Measurements from ENCODE around the gene RXRA. TPM values are rescaled to one million over a fixed set of nuclear protein-coding genes. Genes with fewer than 3 reads are reported as not detected.

The RXRA gene
- total RNA-seq, 1 donor from 2014 or later, result 83.3 TPM

GRCh38 chr9:134328841-134329575, 2.8 kb downstream of the RXRA start:
- Mint-ChIP-seq H3K9me3 (ENCODE audit: unreplicated experiment) (no peaks in the 10 kb centered on the region), H3K36me3 (ENCODE audit: low read depth, unreplicated experiment) (no peaks in the 10 kb centered on the region), H3K27me3 (ENCODE audit: unreplicated experiment) (peaks cover 4% of the 10 kb centered on the region), H3K4me1 (ENCODE audit: unreplicated experiment) (peaks cover 16% of the 10 kb centered on the region), H3K4me3 (ENCODE audit: unreplicated experiment) (no peak overlapping the region), H3K27ac (ENCODE audit: unreplicated experiment) (no peak overlapping the region)
- no peak for DNase-seq (ENCODE audit: low spot score)
- TF ChIP-seq CTCF (IDR thresholded peaks at IDR 0.05; ENCODE audit: unreplicated experiment), result no peak

- Mint-ChIP-seq H3K4me3 (ENCODE audit: unreplicated experiment) (no peak overlapping the region), H3K27me3 (ENCODE audit: unreplicated experiment) (peaks cover 2% of the 10 kb centered on the region), H3K4me1 (ENCODE audit: unreplicated experiment) (peaks cover 16% of the 10 kb centered on the region), H3K36me3 (ENCODE audit: low read depth, unreplicated experiment) (no peaks in the 10 kb centered on the region), H3K9me3 (ENCODE audit: unreplicated experiment) (no peaks in the 10 kb centered on the region), H3K27ac (ENCODE audit: unreplicated experiment) (no peak overlapping the region)
- no peak for TF ChIP-seq CTCF (IDR thresholded peaks at IDR 0.05; ENCODE audit: unreplicated experiment)
- no peak for DNase-seq (ENCODE audit: low spot score)
These were observed 3.3 kb downstream of the RXRA start for GRCh38 chr9:134329576-134329855.

GRCh38 chr9:134329886-134330285, 3.6 kb downstream of the RXRA start:
- Mint-ChIP-seq H3K27ac (ENCODE audit: unreplicated experiment) (no peak overlapping the region), H3K36me3 (ENCODE audit: low read depth, unreplicated experiment) (no peaks in the 10 kb centered on the region), H3K9me3 (ENCODE audit: unreplicated experiment) (no peaks in the 10 kb centered on the region), H3K4me3 (ENCODE audit: unreplicated experiment) (no peak overlapping the region), H3K27me3 (ENCODE audit: unreplicated experiment) (peaks cover 2% of the 10 kb centered on the region), H3K4me1 (ENCODE audit: unreplicated experiment) (peaks cover 16% of the 10 kb centered on the region)
- no peak for TF ChIP-seq CTCF (IDR thresholded peaks at IDR 0.05; ENCODE audit: unreplicated experiment)
- DNase-seq (ENCODE audit: low spot score), result no peak

- no peaks in the 10 kb centered on the region for H3K36me3 Mint-ChIP-seq (ENCODE audit: low read depth, unreplicated experiment)
- H3K27ac Mint-ChIP-seq (ENCODE audit: unreplicated experiment), result no peak overlapping the region
- no peak for DNase-seq (ENCODE audit: low spot score)
- no peak overlapping the region for H3K4me3 Mint-ChIP-seq (ENCODE audit: unreplicated experiment)
- H3K9me3 Mint-ChIP-seq (ENCODE audit: unreplicated experiment), result no peaks in the 10 kb centered on the region
- no peak for TF ChIP-seq CTCF (IDR thresholded peaks at IDR 0.05; ENCODE audit: unreplicated experiment)
- H3K27me3 Mint-ChIP-seq (ENCODE audit: unreplicated experiment), result peaks cover 2% of the 10 kb centered on the region
- H3K4me1 Mint-ChIP-seq (ENCODE audit: unreplicated experiment), result peaks cover 19% of the 10 kb centered on the region
These were observed 4.3 kb downstream of the RXRA start for GRCh38 chr9:134330590-134330989.

GRCh38 chr9:134331186-134332025, 5.2 kb downstream of the RXRA start:
- no peak for DNase-seq (ENCODE audit: low spot score)
- Mint-ChIP-seq H3K4me3 (ENCODE audit: unreplicated experiment) (no peak overlapping the region), H3K36me3 (ENCODE audit: low read depth, unreplicated experiment) (no peaks in the 10 kb centered on the region), H3K27me3 (ENCODE audit: unreplicated experiment) (peaks cover 2% of the 10 kb centered on the region), H3K9me3 (ENCODE audit: unreplicated experiment) (no peaks in the 10 kb centered on the region), H3K27ac (ENCODE audit: unreplicated experiment) (no peak overlapping the region), H3K4me1 (ENCODE audit: unreplicated experiment) (peaks cover 19% of the 10 kb centered on the region)
- no peak for TF ChIP-seq CTCF (IDR thresholded peaks at IDR 0.05; ENCODE audit: unreplicated experiment)
